Suppressor macrophage treated with lipopolysaccharide for 4 hours (primary cell): ENCODE results near the gene GMPS.
"Not testable (repeated sequence)": the region's sequence is repeated elsewhere in the genome, so short reads cannot be mapped to it uniquely, and the experiment has no call there.

Experiments used
- DNase-seq: peaks from one replicate; pipeline ENCODE4 v3.0.0-alpha.2; 2020

The GMPS gene

DNA sequence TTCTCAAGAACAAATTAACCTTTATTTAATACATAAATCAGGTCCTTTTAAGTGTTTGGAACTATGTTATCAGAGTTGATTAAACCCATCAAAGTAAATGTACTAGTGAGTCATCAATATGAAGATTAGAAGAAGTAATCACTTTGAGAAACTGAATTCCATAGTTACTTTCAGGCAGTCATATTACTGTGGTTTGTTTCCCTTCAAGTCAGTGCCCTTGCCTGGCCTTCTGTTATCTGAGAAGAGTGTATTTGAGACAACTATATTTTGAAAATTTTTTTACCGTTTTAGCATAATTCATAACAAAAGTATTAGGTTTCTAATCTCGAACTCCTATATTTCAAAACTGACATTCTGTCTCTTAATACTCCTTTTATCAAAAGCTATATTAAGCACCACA is 73.6 kb downstream of the GMPS start:
- no peak for DNase-seq

DNA sequence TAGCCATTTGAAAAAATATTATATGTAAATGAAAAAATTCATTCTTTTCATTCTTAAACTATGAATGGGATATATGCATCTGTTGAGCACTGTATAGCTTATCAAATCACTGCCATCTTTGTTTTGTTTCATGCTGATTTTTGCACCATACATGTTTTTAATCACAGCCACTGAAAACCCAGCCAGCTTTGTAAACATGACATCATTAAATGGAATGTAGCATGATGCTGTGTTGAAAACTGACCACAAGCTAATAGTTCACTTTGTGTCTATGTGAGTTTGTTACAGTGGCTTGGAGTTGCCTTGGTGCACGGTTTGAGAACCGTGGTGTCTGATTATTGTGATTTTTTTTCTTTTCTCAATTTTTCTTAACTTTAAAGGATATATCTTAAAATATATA is 75.7 kb downstream of the GMPS start:
- no peak for DNase-seq

DNA sequence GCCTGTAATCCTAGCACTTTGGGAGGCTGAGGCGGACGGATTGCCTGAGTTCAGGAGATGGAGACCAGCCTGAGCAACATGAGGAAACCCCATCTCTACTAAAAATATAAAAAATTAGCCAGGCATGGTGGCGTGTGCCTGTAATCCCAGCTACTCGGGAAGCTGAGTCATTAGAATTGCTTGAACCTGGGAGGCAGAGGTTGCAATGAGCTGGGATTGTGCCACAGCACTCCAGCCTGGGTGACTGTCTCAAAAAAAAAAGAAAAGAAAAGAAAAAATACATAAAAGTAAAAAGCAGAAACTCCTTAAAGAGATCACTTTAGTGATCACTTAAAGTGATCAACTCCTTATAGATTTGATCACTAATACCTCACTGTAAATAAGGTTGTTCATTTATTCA is 78.0 kb downstream of the GMPS start:
- no peak for DNase-seq

DNA sequence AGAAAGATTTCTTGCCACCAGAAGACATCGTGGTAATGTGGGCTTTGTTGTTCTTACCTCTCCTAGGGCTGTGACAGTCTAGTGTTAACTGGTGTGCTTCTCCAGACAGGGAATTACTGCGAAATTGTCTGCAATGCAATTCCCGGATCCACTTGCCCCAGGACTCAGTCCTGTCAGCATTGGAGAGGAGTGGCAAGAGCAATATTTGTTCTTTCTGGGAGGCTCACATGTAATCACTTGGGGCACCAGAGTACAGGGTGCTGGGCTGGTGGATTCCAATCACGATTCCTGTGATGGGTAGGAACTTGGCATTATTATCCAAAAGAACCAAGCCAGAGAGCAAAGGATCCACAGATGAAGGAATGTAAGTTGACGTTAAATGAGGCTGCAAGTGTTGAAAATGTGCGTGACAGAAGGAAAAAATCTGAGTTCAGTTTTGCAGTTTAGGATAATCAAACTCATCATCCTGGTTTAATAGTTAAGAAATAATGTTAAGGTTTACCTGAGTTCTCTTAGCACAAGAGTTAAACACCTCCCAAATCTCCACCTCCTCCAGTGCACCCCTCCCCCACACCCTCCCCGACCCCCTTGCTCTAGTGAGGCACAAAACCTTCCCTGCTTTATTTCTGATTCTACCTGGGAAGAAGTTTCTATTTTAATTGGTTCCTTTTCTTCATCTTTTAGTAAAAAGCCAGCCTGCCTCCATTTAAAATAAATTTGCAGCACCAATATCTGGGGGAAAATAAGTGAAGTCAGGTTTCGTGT is 79.2 kb downstream of the GMPS start:
- no peak for DNase-seq

DNA sequence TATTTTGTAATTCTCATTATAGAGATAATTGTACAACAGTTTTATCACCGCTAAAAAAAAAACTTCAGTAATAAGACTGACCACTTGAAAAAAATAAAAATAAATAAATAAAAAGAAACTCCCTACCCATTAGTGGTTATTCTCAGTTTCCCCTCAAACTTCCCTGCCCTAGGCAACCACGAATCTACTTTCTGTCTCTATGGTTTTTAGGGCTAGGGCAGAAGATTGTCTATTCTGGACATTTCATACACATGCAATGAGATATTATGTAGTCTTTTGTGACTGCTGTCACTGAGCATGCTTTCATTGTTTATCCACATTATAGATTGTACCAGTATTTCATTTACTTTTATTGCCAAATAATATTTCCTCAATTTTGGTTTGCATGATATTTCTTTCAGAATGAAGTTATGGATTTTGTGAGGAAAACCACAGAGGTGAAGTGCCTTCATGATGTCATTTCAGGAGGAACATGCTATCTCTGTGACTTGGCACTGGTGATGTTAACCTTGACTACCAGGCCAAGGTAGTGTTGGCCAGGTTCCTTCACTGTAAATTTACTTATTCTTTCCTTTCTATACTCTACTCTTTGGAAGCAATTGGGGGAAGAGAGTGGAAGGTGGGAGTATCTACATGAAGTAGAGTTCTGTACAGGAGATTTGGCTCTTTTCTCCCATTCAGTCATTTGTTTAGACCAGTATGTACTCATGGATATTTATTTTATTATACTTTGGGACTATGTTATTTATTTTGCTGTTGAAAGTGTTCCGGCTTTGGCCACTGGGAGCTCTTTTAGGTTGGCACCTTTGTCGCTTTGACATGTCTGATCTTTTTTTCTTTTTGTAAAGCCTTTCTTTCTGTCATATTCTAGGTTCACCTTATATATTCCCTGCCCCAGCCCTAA is 86.3 kb downstream of the GMPS start:
- DNase-seq = no peak

DNA sequence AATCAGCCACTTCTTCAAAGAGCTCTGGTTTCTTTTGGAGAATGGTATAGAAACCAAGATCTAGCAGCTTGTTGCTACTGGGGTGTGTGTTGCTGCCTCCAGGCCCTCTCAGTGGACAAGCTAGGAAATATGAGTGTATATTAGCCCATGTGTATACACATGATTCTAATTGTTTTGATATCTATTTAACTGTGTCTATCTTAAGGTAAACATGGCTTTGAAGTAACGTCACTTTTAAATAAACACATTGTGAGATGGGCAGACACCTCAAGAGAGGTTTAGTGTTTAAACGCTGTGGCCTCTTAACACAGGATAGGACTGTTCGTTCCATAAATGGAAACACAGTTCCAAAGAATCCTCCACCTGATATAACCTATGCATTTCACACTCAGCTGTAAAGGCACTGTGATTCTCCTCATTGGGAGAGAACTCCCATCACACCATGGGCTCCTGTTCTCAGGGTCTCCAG is 87.0 kb downstream of the GMPS start:
- no peak for DNase-seq

DNA sequence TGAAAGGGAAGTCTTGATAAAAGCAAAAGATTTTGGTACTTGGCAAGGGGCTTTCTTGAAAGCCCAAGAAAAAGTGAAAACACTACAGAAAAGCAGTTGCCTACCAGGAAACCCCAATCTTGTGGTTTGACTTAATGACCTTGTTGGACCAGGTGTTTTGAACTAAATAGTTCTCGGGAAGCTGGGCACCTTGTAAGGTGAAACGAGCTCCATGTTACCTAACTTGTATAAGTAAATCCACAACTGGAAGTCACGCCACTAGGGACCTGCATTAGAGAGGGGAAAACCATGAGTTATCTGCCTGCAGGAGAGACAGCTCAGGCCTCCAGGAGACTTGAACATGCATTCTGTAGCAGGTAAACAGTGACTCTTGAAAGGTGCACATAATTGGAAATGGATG is 88.2 kb downstream of the GMPS start:
- DNase-seq = no peak

DNA sequence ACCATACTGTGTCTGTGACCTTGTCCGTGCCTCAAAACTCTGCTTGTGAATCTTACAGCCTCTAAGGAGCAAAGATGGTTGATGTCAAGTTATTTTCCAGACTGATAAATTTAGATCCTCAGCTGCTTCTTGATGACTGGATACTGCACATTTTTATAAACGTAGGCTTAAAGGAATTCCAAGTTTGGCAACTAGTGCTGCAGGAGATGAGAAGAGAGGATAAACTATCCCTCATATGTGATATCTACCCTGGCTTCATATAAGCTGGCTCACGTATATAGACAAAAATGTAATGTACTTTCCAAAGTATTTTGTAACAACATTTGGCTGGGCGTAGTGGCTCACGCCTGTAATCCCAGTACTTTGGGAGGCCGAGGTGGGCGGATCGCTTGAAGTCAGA is 89.6 kb downstream of the GMPS start:
- no peak for DNase-seq

DNA sequence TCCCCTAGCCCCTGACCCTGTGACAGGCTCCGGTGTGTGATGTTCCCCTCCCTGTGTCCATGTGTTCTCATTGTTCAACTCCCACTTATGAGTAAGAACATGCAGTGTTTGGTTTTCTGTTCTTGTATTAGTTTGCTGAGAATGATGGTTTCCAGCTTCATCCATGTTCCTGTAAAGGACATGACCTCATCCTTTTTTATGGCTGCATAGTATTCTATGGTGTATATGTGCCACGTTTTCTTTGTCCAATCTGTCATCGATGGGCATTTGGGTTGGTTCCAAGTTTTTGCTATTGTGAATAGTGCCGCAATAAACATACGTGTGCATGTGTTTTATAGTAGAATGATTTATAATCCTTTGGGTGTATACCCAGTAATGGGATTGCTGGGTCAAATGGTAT is 90.6 kb downstream of the GMPS start:
- not testable (repeated sequence) for DNase-seq

DNA sequence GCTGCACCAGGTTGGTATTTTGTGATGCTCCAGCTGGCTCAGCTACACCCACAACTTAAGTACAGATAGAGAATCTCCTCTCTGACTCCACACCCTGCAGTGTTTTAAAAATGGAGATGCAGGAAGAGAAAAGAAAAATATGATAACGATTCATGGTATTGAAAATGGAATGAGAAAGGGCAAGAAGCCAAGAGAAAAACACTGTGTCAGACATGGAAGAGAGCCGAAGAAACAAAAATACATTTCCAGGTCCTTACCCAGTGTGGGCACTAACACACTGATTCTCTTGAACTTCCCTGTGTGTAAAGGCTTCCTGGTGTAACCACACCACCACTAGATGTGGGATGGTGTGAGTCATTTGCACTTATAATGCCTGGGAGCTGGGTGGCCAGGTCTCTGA is 93.1 kb downstream of the GMPS start:
- no peak for DNase-seq

DNA sequence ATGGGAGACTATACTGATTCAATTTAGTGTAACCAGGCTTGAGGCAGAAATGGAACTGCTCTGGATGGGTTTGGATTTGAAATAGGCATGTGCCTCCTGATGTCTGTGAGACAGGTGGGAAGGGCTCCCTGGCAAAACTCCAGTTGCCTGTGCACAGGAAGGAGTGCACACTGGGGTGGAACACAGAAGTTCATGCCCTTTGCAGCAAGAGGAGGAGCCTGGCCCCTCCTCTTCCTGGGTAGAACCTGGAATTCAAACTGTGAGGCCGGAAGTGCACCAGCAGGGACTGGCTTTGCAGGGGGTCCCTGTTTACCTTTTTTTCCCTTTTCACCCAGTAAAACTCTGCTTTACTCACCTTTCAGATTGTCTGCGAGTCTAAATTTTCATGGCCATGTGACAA is 99.9 kb downstream of the GMPS start:
- no peak for DNase-seq

DNA sequence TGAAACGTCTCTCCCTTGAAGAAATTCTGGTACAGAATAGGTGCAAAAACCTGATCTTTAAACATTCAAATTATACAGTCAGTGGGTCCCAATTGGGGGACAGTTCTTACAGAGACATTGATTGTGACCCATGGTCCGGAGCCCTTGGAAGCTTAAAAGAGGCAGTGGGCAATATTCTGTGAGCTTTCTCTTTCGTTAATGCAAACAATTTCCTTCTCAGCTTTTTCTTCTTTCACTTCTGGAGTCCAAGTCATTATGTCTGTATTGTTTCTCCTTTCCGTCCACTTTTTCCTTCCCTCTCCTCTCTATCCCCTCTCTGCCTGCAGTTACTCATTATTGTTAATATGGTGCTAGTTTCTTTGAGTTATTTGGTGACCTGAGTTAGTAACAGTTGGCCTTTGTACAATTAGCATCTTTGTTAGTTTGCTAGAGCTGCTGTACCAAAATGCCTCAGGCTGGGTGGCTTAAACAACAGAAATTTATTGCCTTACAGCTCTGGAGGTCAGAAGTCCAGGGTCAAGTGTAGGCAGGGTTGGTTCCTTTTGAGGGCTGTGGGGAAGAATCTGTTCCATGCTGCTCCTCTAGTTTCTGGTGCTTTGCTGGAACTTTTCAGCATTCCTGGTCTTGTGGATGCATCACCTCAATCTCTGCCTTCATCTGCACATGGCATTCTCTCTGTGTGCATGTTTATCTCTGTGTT is 102.6 kb downstream of the GMPS start:
- no peak for DNase-seq

DNA sequence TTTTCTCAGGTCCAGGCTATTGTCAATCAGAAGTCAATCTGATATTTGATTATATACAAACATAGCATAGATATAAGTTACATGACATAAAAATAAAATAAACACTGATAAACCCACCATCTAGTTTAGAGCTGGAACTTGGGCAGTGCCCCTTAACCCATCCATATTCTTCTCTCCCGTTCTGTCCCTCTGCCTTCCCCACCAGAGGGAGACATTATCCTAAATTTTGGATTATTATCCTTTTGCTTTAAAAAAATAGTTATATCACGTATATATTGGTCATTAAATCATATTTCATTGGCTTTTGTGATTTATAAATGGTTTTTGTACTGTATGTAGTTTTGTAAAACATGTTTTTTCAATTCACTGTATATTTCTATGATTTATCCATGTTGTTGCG is 107.9 kb downstream of the GMPS start:
- DNase-seq = no peak

DNA sequence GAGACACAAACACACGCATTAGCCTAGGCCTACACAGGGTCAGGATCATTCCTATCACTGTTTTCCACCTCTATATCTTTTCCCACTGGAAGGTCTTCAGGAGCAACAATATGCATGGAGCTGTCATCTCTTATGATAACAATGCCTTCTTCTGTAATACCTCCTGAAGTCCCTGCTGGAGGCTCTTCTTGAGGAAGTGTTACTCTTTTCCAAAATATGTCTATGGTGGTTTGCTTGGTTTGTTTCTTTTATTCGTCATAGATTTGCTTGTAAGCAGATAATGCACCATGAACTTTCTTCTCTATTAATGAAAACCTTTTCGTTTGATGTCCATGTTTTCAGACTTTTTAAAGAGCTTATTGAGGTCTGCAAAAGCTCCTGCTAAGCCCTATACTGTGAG is 109.3 kb downstream of the GMPS start:
- DNase-seq = no peak

DNA sequence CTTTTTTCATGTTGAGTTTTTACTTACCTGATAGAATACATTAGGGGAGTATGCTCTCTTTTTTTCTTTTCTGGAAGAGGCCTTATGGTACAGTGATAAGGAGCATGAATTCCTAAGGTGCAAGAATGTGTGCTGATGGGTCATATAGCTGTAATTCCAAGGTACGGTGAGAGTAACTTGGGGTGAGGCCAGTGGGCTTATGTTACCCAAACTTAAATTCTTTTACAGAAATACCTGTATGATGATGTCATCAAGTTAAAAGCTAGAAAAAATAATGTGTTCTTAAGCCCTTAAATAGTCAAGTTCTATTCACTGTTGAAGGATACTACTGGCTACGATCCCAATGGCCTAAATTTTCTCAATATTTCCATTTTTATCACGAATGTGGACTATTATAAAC is 111.2 kb downstream of the GMPS start:
- no peak for DNase-seq

DNA sequence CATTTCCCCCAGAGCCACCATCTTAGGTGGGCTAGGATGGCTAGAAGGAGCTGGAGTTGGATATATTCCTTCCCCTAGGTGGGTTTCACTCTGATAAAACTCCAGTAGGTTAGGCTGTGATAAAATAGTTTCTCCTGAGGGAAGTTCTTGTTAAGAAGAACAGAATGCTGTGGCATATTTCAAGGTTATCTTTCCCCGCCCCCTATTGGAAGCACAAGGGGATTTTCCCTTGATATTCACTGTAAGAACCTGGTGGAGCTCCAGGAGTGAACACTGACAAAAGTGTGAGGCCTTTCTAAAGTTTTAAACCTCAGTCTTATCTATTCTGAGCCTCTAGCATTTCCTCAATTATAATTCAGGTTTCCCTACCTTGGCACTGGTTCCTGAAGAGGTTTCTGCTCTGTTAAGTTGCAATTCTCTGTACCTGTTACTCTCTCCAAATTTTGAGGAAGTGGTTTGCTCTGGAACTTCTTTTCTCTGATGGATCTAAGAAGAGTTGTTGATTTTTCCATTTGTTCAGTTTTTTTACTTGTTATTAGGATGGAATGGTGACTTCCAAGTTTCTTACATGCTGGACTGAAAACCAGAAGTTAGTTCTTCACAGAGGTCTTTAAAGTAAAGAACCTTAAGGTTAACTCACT is 113.5 kb downstream of the GMPS start:
- no peak for DNase-seq

DNA sequence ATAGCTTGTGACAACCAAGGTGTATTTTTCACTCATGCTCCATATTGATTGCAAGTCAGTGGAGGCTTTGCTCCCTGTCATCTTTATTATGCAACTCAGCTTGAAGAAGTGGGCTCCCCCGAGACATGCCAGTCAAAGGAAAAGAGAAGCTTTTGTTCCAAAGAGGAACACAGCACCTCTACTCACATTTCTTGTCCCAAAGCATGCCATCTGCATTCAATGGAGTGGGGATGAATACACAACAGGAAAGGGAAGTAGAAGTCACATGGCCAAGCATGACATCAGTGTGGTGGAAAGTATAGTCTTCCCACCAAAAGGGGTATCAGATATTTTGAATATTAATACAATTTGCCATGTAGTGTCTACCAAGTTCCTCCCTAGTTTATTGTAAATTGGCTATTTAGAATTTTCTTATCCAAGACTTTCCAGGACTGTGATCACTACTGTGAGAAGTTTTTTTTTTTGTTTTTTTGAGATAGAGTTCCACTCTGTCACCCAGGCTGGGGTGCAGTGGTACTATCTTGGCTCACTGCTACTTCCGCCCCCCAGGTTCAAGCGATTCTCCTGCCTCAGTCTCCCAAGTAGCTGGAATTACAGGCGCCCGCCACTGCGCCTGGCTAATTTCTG is 114.5 kb downstream of the GMPS start:
- DNase-seq = peak; percentile 14

DNA sequence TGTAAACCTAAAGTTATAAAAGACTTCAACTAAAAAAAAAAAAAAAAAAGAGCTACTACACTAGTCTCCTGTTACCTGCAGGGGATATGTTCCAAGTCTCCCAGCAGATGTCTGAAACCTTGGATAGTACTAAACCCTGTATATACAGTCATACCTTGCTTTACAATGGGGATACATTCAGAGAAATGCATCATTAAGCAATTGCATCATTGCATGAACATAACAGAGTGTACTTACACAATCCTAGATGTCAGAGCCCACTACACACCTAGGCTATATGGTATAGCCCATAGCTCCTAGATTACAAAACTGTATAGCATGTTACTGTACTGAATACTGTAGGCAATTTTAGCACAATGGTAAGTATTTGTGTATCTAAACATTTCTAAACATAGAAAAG is 119.1 kb downstream of the GMPS start:
- DNase-seq = no peak

DNA sequence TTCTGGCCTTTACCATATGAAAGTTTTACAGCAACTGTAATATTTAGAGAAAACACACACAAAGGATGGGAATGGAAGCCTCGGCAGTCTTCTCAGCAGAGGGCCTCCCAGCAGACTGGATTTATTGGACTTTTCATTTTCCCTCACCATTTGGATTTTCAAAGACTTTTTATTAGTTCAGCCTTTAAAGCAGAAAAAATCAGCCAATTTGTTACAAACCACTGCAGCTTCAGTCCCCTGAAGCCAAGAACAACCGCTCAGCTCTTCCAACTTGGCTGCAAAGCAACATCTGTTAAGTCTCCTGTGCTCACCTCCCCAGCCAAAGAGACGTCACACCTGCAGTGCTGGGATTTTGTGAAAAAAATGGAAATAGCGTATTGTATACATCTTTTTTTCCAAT is 120.8 kb downstream of the GMPS start:
- no peak for DNase-seq

DNA sequence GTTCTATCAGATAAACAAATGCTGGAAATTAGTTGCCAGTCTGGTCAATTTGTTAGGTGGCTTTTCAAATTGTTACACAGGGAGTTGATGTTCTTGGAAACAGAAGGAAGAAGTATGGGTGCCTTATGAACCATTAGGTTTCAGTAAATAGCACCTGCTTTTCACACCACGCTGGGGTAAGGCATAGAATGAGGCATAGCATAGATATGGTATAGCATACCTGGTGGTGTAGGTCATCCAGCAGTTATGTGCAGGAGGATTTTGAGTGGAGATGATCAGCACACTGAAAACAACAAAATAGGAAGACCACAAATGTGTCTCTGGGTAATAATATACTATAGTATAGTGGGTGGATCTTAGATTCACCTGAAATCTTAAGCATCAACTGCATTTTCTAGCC is 121.4 kb downstream of the GMPS start:
- no peak for DNase-seq
